ENCODE measurements around the gene AIFM3.

The AIFM3 gene

GRCh38 chr22:20945578-20945934 lies 21.5 kb upstream of the AIFM3 start:
- TF ChIP-seq NFIC (IDR thresholded peaks at IDR 0.05): no peak
- no peak for TF ChIP-seq TCF12 (IDR thresholded peaks at IDR 0.05; ENCODE audit: low read depth)
- TF ChIP-seq FOXM1 (IDR thresholded peaks at IDR 0.05; ENCODE audit: borderline replicate concordance, low read depth): no peak
- no peak for TF ChIP-seq USF1 (IDR thresholded peaks at IDR 0.05)
- TF ChIP-seq TAF1 (IDR thresholded peaks at IDR 0.05; ENCODE audit: low read depth): no peak

GRCh38 chr22:20946080-20946986 lies 20.7 kb upstream of the AIFM3 start:
- no peak for TF ChIP-seq TCF12 (IDR thresholded peaks at IDR 0.05; ENCODE audit: low read depth)
- no peak for TF ChIP-seq EGR1 (IDR thresholded peaks at IDR 0.05)
- TF ChIP-seq YY1 (IDR thresholded peaks at IDR 0.05; ENCODE audit: low read depth): peak; percentile 71
- TF ChIP-seq TEAD4 (IDR thresholded peaks at IDR 0.05): no peak
- no peak for TF ChIP-seq USF1 (IDR thresholded peaks at IDR 0.05)
- no peak for TF ChIP-seq EP300 (IDR thresholded peaks at IDR 0.05; ENCODE audit: borderline replicate concordance)

GRCh38 chr22:20946991-20947390 lies 20.1 kb upstream of the AIFM3 start:
- TF ChIP-seq ZBTB7A (IDR thresholded peaks at IDR 0.05; ENCODE audit: low read depth) (no peak), TCF12 (IDR thresholded peaks at IDR 0.05; ENCODE audit: low read depth) (no peak), CEBPB (IDR thresholded peaks at IDR 0.05) (no peak), USF1 (IDR thresholded peaks at IDR 0.05) (no peak), YY1 (IDR thresholded peaks at IDR 0.05; ENCODE audit: low read depth) (no peak), TAF1 (IDR thresholded peaks at IDR 0.05; ENCODE audit: low read depth) (no peak), NFIC (IDR thresholded peaks at IDR 0.05) (no peak), REST (IDR thresholded peaks at IDR 0.05; ENCODE audit: low read depth) (no peak), CREB1 (IDR thresholded peaks at IDR 0.05; ENCODE audit: low read depth) (no peak), MAX (IDR thresholded peaks at IDR 0.05) (no peak), EGR1 (IDR thresholded peaks at IDR 0.05) (no peak), EP300 (IDR thresholded peaks at IDR 0.05; ENCODE audit: borderline replicate concordance) (no peak), FOXM1 (IDR thresholded peaks at IDR 0.05; ENCODE audit: borderline replicate concordance, low read depth) (no peak), RAD21 (IDR thresholded peaks at IDR 0.05; ENCODE audit: low read depth) (no peak), TEAD4 (IDR thresholded peaks at IDR 0.05) (no peak)

GRCh38 chr22:20948450-20948849 lies 18.6 kb upstream of the AIFM3 start:
- no peak for TF ChIP-seq USF1 (IDR thresholded peaks at IDR 0.05)
- no peak for TF ChIP-seq TEAD4 (IDR thresholded peaks at IDR 0.05)
- no peak for TF ChIP-seq REST (IDR thresholded peaks at IDR 0.05; ENCODE audit: low read depth)
- no peak for TF ChIP-seq RAD21 (IDR thresholded peaks at IDR 0.05; ENCODE audit: low read depth)
- TF ChIP-seq FOXM1 (IDR thresholded peaks at IDR 0.05; ENCODE audit: borderline replicate concordance, low read depth): no peak
- TF ChIP-seq TAF1 (IDR thresholded peaks at IDR 0.05; ENCODE audit: low read depth): no peak
- no peak for TF ChIP-seq NFIC (IDR thresholded peaks at IDR 0.05)
- TF ChIP-seq ZBTB7A (IDR thresholded peaks at IDR 0.05; ENCODE audit: low read depth): no peak
- no peak for TF ChIP-seq TCF12 (IDR thresholded peaks at IDR 0.05; ENCODE audit: low read depth)
- no peak for TF ChIP-seq YY1 (IDR thresholded peaks at IDR 0.05; ENCODE audit: low read depth)
- TF ChIP-seq MAX (IDR thresholded peaks at IDR 0.05): no peak
- TF ChIP-seq EGR1 (IDR thresholded peaks at IDR 0.05): no peak
- TF ChIP-seq EP300 (IDR thresholded peaks at IDR 0.05; ENCODE audit: borderline replicate concordance): no peak
- TF ChIP-seq CEBPB (IDR thresholded peaks at IDR 0.05): no peak
- no peak for TF ChIP-seq CREB1 (IDR thresholded peaks at IDR 0.05; ENCODE audit: low read depth)

GRCh38 chr22:20948989-20949388 lies 18.1 kb upstream of the AIFM3 start:
- TF ChIP-seq FOXM1 (IDR thresholded peaks at IDR 0.05; ENCODE audit: borderline replicate concordance, low read depth) (no peak), REST (IDR thresholded peaks at IDR 0.05; ENCODE audit: low read depth) (no peak), ZBTB7A (IDR thresholded peaks at IDR 0.05; ENCODE audit: low read depth) (no peak), MAX (IDR thresholded peaks at IDR 0.05) (no peak), NFIC (IDR thresholded peaks at IDR 0.05) (no peak), USF1 (IDR thresholded peaks at IDR 0.05) (no peak), CEBPB (IDR thresholded peaks at IDR 0.05) (no peak), TAF1 (IDR thresholded peaks at IDR 0.05; ENCODE audit: low read depth) (no peak), EGR1 (IDR thresholded peaks at IDR 0.05) (no peak), CREB1 (IDR thresholded peaks at IDR 0.05; ENCODE audit: low read depth) (no peak), RAD21 (IDR thresholded peaks at IDR 0.05; ENCODE audit: low read depth) (no peak), EP300 (IDR thresholded peaks at IDR 0.05; ENCODE audit: borderline replicate concordance) (no peak), TCF12 (IDR thresholded peaks at IDR 0.05; ENCODE audit: low read depth) (no peak), TEAD4 (IDR thresholded peaks at IDR 0.05) (no peak)

All from Ishikawa (cell line).